ENCODE results near the gene SLC4A8.

DNA sequence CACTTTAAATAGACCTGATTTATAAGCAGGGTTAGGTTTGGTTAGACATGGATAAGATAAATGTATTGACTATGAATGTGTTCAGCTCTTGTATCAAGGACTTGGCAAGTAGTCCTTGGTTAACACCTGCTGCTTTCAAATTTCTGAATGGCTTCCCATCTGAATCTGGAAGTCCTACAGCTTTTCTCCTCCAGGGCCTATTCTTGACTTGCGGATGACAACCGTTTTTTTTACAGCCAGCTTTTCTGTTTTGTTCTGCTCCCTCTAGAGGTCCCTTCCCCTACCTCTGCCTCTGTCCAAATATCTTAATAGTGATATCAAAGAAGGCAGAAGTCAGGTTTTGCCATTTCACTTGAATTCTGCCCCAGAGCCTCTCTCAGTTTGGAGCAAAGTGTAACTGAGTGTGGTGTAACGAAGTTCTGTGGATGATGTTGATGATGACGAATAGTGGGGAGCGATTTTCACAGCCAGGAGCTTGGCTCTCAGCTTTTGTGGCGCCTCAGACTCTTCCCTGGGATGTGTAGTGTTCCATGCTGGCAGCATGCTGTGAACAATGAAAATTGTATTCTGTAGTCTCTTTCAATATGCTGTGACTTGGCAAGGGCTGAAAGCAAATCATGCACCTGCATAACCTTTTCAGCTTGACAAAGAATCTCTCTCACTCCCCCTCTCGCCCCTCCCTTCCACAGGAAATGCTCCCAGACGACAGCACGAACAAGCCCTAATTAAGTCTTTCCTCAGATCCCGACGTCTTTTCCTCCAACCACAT lies 5.0 kb upstream of the SLC4A8 start:
- TF ChIP-seq, protein P1, sequence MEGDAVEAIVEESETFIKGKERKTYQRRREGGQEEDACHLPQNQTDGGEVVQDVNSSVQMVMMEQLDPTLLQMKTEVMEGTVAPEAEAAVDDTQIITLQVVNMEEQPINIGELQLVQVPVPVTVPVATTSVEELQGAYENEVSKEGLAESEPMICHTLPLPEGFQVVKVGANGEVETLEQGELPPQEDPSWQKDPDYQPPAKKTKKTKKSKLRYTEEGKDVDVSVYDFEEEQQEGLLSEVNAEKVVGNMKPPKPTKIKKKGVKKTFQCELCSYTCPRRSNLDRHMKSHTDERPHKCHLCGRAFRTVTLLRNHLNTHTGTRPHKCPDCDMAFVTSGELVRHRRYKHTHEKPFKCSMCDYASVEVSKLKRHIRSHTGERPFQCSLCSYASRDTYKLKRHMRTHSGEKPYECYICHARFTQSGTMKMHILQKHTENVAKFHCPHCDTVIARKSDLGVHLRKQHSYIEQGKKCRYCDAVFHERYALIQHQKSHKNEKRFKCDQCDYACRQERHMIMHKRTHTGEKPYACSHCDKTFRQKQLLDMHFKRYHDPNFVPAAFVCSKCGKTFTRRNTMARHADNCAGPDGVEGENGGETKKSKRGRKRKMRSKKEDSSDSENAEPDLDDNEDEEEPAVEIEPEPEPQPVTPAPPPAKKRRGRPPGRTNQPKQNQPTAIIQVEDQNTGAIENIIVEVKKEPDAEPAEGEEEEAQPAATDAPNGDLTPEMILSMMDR (IDR thresholded peaks at IDR 0.05; ENCODE audit: extremely low read depth in 1 of 2, insufficient read depth in 1 of 2, low read depth in 1 of 2, low read length in 2 of 2): no peak
- TF ChIP-seq POLR2A (IDR thresholded peaks at IDR 0.05; ENCODE audit: low read depth, low read length) (no peak), EZH2 (IDR thresholded peaks at IDR 0.05; ENCODE audit: borderline replicate concordance, low read depth, low read length, severe bottlenecking) (no peak), POLR2AphosphoS5 (IDR thresholded peaks at IDR 0.05; ENCODE audit: insufficient read depth, low read depth, low read length) (no peak), FOS (IDR thresholded peaks at IDR 0.05; ENCODE audit: borderline replicate concordance, insufficient read depth, low read length) (no peak), MYC (IDR thresholded peaks at IDR 0.05; ENCODE audit: low read depth, low read length) (no peak), JUN (IDR thresholded peaks at IDR 0.05; ENCODE audit: borderline replicate concordance, insufficient read depth, insufficient read length, low read depth) (no peak)
- TF ChIP-seq, protein P2, sequence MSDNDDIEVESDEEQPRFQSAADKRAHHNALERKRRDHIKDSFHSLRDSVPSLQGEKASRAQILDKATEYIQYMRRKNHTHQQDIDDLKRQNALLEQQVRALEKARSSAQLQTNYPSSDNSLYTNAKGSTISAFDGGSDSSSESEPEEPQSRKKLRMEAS (IDR thresholded peaks at IDR 0.05; ENCODE audit: insufficient read depth, insufficient read length): no peak
